Fibroblast of the conjunctiva (primary cell): ENCODE data around the gene SARDH.

Experiments
- DNase-seq: peaks from one replicate; pipeline ENCODE4 v3.0.0-alpha.2; 2010; ENCODE audit warnings: low read depth

The SARDH gene

GRCh38 chr9:133701981-133702797 lies 36.0 kb downstream of the SARDH start:
- DNase-seq: peak; percentile 5

GRCh38 chr9:133701321-133701980 lies 36.7 kb downstream of the SARDH start:
- no peak for DNase-seq

- no peak for DNase-seq
Observed at GRCh38 chr9:133700819-133701320, 37.3 kb downstream of the SARDH start.

- DNase-seq: no peak
Observed at GRCh38 chr9:133699546-133699945, 38.6 kb downstream of the SARDH start.

- no peak for DNase-seq
Observed at GRCh38 chr9:133696071-133696472, 42.1 kb downstream of the SARDH start.

GRCh38 chr9:133694686-133695085 lies 43.5 kb downstream of the SARDH start:
- no peak for DNase-seq

- DNase-seq: no peak
Observed at GRCh38 chr9:133693703-133694529, 44.2 kb downstream of the SARDH start.

GRCh38 chr9:133693116-133693515 lies 45.0 kb downstream of the SARDH start:
- DNase-seq: no peak

- no peak for DNase-seq
Observed at GRCh38 chr9:133692364-133692985, 45.7 kb downstream of the SARDH start.

- no peak for DNase-seq
Observed at GRCh38 chr9:133691626-133692363, 46.4 kb downstream of the SARDH start.

- no peak for DNase-seq
Observed at GRCh38 chr9:133691191-133691590, 47.0 kb downstream of the SARDH start.

GRCh38 chr9:133690081-133690561 lies 48.0 kb downstream of the SARDH start:
- DNase-seq: no peak

- no peak for DNase-seq
Observed at GRCh38 chr9:133689151-133689763, 48.9 kb downstream of the SARDH start.

GRCh38 chr9:133687856-133688761 lies 50.0 kb downstream of the SARDH start:
- DNase-seq: no peak

- DNase-seq: no peak
Observed at GRCh38 chr9:133686642-133687575, 51.2 kb downstream of the SARDH start.

GRCh38 chr9:133685653-133686609 lies 52.2 kb downstream of the SARDH start:
- DNase-seq: no peak

- DNase-seq: no peak
Observed at GRCh38 chr9:133684936-133685361, 53.2 kb downstream of the SARDH start.
